NCI-H446 treated with DMSO at 0.1 percent for 48 hours (cell line): ENCODE measurements around the gene CCND1.

Experiments used
- DNase-seq: peaks from one replicate; lab custom pipeline; 2025; lab: John Stamatoyannopoulos, UW

Gene CCND1

DNA sequence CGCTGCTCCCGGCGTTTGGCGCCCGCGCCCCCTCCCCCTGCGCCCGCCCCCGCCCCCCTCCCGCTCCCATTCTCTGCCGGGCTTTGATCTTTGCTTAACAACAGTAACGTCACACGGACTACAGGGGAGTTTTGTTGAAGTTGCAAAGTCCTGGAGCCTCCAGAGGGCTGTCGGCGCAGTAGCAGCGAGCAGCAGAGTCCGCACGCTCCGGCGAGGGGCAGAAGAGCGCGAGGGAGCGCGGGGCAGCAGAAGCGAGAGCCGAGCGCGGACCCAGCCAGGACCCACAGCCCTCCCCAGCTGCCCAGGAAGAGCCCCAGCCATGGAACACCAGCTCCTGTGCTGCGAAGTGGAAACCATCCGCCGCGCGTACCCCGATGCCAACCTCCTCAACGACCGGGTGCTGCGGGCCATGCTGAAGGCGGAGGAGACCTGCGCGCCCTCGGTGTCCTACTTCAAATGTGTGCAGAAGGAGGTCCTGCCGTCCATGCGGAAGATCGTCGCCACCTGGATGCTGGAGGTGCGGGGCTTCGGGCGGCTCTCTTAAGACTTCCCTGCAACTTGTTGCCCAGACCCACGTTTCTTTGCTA, at the start of gene CCND1:
CCND1 (plus strand) TSS at position 162 of the 587 bp plus-strand sequence; CDS start at position 320, 158 bp downstream.
- DNase-seq: no peak

DNA sequence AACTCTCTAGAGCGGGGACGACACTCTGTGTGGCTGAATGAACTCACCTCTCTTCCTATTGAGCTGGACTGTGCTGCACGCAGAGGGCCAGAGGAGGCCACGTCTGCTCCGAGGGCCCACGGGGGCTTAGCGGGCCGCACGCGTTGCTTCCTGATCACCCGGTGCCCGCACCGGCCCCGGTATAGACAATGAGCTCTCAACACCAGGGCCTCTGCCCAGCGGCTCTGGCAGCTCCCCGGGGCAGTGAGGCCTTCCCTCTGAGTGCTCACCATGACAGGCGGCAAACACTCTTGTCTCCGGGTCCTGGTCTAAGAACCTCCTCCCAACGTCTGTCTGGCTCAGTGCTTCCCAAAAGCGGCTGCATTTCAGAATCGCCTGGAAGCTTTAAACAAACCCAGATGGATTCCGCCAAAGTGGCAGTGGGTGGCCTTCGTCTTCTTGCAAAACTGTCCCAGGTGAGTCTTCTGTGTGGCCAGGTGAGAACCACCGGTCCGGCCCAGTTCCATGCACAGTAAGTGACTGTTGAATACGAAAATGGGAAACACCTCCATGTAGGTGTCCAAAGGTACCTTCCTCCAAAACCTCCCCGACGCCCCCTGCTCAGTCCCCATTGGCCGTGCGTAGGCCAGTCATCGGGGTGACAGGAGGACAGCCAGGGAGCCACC, 47.8 kb upstream of the CCND1 start:
- DNase-seq: no peak

DNA sequence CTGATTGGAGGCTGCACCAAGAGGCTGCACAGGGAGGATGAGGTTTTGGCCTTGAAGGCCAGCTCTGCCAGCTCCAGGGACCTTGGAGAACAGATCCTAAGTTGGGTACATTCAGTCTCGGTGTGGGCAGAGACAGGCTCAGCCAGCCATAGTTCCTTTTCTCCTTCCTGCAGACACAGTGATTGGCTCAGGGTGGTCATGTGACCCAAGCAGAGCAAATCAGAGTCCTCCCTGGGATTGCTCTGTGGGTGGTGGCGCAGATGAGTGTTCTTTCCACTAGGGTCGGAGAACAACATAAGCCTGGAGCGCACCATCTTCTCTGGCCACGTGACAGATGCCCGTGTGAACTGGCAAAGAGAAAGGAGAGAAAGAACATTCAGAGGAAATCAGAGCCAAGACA, 47.1 kb upstream of the CCND1 start:
- DNase-seq: no peak

DNA sequence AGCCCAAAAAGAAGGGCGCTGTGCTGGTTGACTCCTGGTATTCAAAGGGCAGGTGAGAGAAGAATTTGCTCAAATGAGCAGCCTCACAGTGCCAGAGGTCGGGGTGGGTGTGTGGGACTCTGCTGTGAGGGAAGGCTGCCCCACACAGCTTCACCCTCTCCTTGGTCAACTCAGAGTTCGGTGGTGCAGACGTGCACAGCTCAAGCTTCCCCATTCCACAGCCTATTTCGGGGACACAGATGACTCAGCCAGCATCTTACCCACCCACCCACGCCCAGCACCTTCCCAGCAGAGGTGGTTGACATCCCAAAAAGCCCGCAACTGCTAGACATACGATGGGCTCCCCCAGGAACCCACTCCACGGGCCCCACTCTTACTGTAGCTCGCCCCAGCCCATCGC, 46.5 kb upstream of the CCND1 start:
- no peak for DNase-seq

DNA sequence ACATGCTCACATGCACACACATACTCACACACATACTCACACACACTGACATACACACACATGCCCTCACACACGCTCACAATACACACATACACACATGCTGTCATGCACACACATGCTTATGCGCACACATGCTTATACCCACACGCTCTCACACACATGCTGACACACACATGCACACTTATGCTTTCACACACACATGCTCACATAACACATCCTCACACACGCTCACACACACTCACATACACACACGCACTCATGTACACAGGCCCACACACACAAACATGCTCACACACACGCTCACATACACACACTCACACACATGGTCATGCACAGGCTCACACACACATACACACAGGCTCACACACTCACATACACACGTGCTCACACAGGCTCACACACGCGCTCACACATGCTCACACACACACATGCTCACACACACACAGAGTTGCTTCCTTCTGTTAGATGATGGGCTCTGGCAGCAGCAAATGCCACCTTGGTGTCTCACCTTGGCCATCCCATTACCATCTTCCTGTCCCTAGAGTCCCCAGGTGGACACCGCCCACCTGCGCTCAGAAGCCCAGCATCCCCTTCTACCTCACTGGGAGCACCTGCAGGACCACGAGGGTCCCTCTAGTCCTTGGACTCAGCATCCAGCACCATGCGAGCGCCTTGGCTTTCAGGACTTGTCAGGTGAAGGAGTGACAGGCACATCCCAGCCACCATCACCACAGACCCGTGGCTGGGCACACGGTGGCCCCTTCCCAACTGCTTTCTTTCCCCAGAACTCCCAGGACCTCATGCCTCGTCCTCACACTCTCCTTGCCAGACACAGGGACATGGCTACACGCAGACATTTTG, 44.9 kb upstream of the CCND1 start:
- DNase-seq: no peak

- DNase-seq: no peak
Measured at GRCh38 chr11:69598147-69598546, 42.8 kb upstream of the CCND1 start.

DNA sequence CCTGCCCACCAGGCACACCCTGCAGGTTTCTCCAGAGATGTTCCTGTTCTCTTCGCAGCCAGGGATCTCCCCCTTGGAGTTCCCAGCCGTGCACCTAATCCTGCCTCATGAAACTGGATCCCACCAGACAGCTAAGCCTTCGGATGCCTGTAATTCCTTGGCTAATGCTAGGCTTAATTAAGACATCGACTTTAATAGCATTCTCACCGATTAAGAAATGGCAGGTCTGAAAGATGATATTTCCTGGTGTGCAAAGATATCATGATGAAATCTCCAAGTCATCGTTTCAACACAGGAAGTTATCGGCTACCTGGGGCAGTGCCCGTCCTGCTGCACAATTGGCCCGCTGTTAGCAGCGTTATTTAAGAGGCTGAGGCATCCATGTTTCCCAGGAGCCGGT, 41.5 kb upstream of the CCND1 start:
- DNase-seq: no peak

GRCh38 chr11:69600001-69600400, 41.0 kb upstream of the CCND1 start:
- DNase-seq: no peak

- no peak for DNase-seq
Measured at GRCh38 chr11:69601011-69601975, 39.7 kb upstream of the CCND1 start.

DNA sequence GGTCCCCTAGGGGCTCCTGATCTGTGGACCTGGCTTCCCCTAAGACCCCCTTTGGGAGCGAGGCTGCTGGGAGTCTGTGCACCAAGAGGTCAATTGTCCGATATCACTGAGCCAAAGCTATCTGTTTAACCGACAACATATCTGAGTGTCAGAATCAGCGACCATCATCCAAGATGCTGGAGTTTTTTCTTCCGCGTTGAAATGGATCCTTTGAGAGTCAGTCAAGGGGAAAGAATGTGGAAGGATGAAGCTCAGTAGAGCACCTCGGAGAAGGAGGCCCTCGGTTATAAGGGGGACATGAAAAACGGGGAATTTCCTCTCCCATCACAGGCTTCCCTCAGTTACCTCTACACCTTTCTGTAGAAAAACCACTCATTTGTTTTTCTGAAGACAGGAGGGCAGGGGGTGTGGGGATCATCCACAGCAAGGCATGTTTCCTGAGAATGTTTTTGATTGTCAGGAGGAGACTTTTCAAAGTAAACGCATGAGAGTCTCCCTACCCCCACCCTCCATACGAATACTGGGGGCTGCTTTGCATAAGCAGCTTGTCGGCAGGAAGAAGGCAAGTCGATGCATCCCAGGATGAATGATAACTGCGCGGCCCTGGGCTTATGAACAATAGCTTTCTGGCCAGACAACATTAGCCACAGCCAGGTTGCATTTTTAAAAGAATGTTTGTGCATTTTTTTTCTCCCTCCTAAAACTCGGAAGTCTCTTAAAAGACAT, 37.7 kb upstream of the CCND1 start:
- DNase-seq: no peak

GRCh38 chr11:69604055-69604454, 36.9 kb upstream of the CCND1 start:
- DNase-seq: no peak

- no peak for DNase-seq
Measured at GRCh38 chr11:69605737-69606526, 35.0 kb upstream of the CCND1 start.

GRCh38 chr11:69609351-69609750, 31.6 kb upstream of the CCND1 start:
- DNase-seq: no peak

DNA sequence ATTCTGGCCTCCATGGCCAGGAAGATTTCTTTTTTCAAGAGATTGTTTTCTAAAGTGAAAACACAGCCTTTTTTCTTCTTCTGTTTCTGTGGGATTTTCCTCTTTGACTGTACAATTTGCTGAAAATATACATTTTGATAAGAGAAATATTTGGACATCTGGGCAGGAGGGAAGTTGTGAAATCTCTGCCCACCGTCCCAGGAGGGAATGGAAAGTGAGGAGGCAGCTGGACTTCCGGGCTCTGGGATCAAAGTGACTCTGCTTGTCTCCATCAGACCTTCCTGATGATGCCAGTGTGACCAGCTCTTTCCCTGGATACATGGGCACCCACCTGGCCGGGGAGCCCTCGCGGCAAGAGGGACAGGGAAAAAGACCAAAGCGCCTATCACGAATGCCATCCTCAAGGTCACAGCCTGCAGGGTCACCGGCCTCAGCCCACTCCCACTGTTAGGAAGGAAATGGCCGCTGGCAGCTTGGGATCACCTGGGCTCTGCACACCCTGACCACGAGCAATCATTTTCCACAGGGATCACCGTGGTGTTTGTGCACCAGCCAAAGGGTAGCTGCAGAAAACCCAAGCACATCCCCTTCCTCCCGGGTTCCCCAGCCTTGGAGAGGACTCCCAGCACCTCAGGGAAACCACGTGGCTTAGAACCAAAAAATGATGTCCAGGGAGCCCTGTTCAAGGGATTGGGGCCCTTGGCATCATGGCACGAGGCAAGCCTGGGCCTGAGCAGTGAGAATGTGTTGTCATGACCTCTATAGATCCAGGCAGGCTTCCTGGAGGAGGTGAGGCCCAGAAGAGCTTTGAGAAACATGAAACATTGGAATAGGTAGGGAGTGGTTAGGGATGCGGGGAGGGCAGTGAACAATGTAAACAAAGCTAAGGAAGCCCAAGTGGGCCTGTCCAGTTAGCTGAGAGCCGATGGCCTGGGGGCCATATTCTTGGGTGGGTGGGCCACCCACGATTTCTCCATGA, 29.1 kb upstream of the CCND1 start:
- no peak for DNase-seq

DNA sequence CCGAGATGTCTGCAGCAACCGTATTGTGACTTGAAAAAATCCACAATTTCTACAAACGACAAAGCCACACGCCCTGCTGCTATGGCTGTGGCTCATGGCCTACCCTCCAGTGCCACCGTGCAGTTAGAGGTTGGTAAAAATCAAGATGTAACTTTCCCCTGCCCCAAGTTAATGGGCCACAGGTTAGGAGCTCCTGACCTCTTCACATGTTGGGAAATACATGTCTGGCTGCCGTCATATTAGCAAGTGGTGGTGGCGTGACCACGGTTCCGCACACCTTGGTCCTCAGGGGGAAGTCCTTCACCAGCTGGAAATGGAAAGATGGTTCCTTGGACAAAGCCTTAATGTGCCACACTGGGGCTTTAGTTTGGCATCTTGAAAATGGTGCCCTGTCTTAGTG, 27.4 kb upstream of the CCND1 start:
- DNase-seq: no peak

DNA sequence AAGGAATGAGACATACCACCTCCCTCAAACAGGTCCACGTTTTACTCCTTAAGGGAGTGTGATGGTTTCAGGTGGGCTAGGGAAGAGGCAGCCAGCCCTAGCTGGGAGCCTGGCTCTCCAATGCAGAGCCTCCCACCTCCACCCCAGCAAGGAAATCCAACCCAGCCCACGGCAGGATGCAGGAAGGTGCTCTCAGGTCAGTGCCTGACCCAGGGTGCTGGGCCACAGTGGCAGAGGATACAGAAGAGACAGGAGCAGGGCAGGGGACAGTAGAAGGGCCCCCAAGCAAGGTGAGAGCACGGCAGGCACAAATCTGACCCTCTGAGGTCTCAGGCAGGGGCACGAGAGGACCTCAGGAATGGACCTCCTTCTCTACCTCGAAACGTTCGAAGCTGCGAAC, 26.9 kb upstream of the CCND1 start:
- no peak for DNase-seq

DNA sequence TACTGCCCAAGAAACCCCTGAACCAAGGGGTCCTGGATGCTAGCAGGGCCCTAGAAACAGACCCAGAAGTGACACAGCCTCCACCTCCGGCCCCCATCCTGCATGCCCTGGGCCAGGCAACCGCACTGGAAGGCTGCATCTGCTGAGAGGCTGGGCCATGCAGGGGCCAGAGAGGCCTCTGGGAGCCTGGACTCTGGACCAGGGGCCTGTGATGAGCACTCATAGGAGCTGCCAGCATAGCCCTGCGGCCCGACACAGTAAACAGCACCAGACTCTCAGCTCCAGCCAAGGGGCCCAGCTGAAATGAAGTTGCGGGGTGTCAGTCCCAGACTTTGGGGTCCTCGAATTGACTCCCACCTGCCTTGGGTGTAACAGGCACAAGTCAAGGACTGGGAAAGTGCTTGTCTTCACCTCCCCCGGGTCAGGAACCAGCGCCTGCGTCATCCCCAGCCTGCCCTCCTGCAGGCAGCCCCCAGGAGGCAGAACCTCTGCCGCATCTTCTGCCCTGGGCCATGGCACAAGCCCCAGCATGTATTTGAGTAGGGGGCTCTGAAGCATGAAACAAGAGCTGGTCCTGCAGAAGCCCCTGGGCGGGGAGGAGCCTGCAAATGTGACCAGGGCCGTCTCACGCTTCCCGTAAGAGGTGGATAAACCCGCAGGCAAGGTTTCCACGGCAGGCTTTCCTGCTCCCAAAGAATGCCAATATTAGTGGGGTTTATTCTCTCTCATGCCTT, 25.2 kb upstream of the CCND1 start:
- DNase-seq: no peak

GRCh38 chr11:69617220-69617619, 23.7 kb upstream of the CCND1 start:
- DNase-seq: no peak

GRCh38 chr11:69617682-69618081, 23.3 kb upstream of the CCND1 start:
- DNase-seq: no peak
